GM18873 (cell line): ENCODE measurements around the gene SSH3.

Experiments used
- ATAC-seq: cut with Tn5 transposase; IDR thresholded peaks from one replicate; pipeline ENCODE4 v1.9.1; 2021; ENCODE audit warnings: mild to moderate bottlenecking, moderate library complexity, moderate number of reproducible peaks; ENCODE audit not compliant: unreplicated experiment, low FRiP score

The SSH3 gene

DNA sequence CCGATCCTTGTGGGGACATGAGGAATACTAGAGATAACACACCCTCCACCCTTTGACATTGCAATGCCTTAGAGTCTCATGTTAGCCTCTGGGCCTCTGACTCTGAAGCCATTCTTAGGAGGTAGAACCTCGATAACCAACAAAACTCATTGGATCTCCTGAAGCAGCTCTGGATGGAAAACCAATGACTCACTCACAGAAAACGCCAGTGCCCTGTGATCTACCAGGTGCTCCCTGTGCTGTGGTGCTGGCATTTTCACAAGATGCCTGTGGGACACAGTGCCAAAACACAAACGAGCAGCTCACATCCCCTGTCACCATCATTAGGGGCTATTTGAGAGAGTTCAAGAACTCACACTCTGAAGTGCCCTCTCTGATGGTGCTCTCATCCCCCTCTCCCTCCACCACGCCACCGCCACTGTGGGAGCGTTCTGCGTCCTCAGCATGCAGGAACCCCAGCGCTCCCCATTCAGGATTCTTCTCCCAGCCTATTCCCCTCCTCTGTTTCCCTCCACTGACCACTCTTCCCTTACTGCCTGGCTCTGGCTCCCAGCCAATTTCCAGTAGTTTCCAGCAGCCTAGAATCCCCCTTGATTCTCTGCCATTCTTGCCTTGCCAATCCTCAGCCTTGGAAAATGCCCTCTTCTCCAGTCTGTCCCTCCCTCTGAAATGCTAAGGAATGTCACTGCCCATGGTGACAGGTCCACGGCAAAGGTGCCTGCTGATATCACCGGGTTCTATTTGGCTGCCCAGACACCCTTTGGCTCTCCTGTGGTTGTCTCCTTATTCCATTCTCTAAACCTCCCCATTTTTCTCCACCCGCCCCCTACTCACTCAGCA lies 54.7 kb downstream of the SSH3 start:
- ATAC-seq = no peak
